ENCODE results near the gene CDH4. TPM values are rescaled to one million over a fixed set of nuclear protein-coding genes. Genes with fewer than 3 reads are reported as not detected.

The CDH4 gene
- total and polyA plus RNA-seq, 10 donors = 0.30 to 20.1 (median 7.7) TPM

GRCh38 chr20:61951695-61952533 lies 699.9 kb downstream of the CDH4 start:
- no peak overlapping the region for H3K4me3 ChIP-seq
- WGBS, 5 donors = 19 to 37% (median 29%) methylated on average over 11 to 22 of the region's 22 CpGs
- no peak overlapping the region for H3K27ac ChIP-seq
- H3K9me3 ChIP-seq = no peaks in the 10 kb centered on the region
- peaks cover 0 to 43% (median 9%) of the 10 kb centered on the region in 7 donors for H3K27me3 ChIP-seq (replicated peaks in 1 of 7)
- DNase-seq = peak; percentile 46
- H3K36me3 ChIP-seq = no peaks in the 10 kb centered on the region
- no peaks in the 10 kb centered on the region for H3K4me1 ChIP-seq
- no peak for TF ChIP-seq CTCF (IDR thresholded peaks at IDR 0.05 in 8 of 11, conservative IDR thresholded peaks at IDR 0.05 in 3 of 11)
- TF ChIP-seq POLR2A (IDR thresholded peaks at IDR 0.05) = no peak
- TF ChIP-seq POLR2AphosphoS5 (IDR thresholded peaks at IDR 0.05) = peak in 1 of 3 donors; percentile 10
- intact Hi-C loops (cut with DNase I; ENCODE audit: low total_unique reads) = no loop called here

- WGBS, 5 donors = 82 to 88% (median 86%) methylated on average over 16 to 20 of the region's 20 CpGs
- Histone ChIP-seq H3K36me3 (no peaks in the 10 kb centered on the region), H3K27ac (no peak overlapping the region), H3K4me3 (no peak overlapping the region), H3K4me1 (no peaks in the 10 kb centered on the region), H3K9me3 (no peaks in the 10 kb centered on the region), H3K27me3 (replicated peaks in 1 of 7) (peaks cover 0 to 43% (median 9%) of the 10 kb centered on the region in 7 donors)
- intact Hi-C loops (cut with DNase I; ENCODE audit: low total_unique reads) = no loop called here
- DNase-seq = peak; percentile 54
- TF ChIP-seq CTCF (IDR thresholded peaks at IDR 0.05 in 8 of 11, conservative IDR thresholded peaks at IDR 0.05 in 3 of 11) = no peak
- TF ChIP-seq POLR2AphosphoS5 (IDR thresholded peaks at IDR 0.05) = no peak
- no peak for TF ChIP-seq POLR2A (IDR thresholded peaks at IDR 0.05)
Observed at GRCh38 chr20:61953037-61954021, 701.3 kb downstream of the CDH4 start.

DNA sequence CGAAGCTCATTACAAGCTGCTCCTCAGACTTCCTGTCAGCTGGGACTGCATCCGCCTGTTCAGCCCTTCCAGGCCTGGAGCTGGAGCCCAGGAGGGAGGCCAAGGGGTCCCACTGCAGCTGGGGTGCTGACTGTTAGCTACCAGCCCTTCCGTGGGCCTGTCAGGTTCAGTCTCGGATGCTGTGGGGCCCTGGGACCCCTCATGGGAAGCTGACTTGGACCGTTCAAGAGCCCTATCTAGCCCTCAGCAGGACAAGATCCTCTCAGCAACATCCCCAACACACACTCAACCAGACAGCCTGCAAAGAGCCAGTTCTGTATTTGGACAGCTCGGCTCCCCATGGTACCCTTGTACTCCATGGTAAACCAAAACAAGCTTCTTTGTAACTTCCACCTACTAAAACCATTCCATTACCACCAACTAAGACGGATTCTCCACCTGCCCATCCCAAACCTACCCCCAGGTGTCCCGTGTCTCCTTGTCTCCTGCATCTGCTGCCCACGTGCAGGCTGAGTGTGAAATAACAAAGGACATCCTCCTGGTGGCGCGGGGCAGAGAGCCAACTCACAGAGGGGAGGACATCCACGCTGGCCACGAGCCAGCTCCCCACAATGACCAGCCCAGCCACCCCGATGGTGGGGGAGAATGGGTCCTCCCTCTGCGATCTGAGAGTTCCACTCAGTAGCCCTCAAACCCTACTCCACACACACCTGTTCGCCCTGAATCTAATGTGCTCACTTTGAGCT lies 702.4 kb downstream of the CDH4 start:
- no peaks in the 10 kb centered on the region for H3K36me3 ChIP-seq
- DNase-seq = peak; percentile 46
- intact Hi-C loops (cut with DNase I; ENCODE audit: low total_unique reads) = no loop called here

More for the DNA sequence above, 702.4 kb downstream of the CDH4 start:
- Histone ChIP-seq H3K27ac (no peak overlapping the region), H3K9me3 (no peaks in the 10 kb centered on the region), H3K4me3 (no peak overlapping the region), H3K4me1 (no peaks in the 10 kb centered on the region), H3K27me3 (replicated peaks in 1 of 7) (peaks cover 0 to 43% (median 9%) of the 10 kb centered on the region in 7 donors)
- TF ChIP-seq CTCF (IDR thresholded peaks at IDR 0.05 in 8 of 11, conservative IDR thresholded peaks at IDR 0.05 in 3 of 11) (no peak), POLR2A (IDR thresholded peaks at IDR 0.05) (no peak), POLR2AphosphoS5 (IDR thresholded peaks at IDR 0.05) (no peak)
- WGBS, 5 donors = 53 to 79% (median 62%) methylated on average over 16 of the region's 16 CpGs
